ENCODE data around the gene LENEP. TPM values are rescaled to one million over a fixed set of nuclear protein-coding genes. Genes with fewer than 3 reads are reported as not detected.

LENEP gene
- total RNA-seq, 1 experiment from 2014 or later, result 0.50 TPM

- H3K4me3 ChIP-seq (ENCODE audit: low read depth, low read length), result no peak overlapping the region
- intact Hi-C loops (cut with micrococcal nuclease; ENCODE audit: unreplicated experiment), result no loop called here
- peaks cover 10% of the 10 kb centered on the region; the same call in 1 of the 2 replicates for H3K4me1 ChIP-seq
- H3K36me3 Mint-ChIP-seq (ENCODE audit: insufficient read depth, unreplicated experiment), result no peaks in the 10 kb centered on the region
- H3K4me3 Mint-ChIP-seq (ENCODE audit: unreplicated experiment), result no peak overlapping the region
- H3K27me3 Mint-ChIP-seq (ENCODE audit: insufficient read depth, unreplicated experiment), result no peaks in the 10 kb centered on the region
- BruUV-seq (replicated peaks), result no TSS peak
- ChIA-PET CTCF (interaction anchor here (1.0 to 2.8 kb wide), 8 partner anchors 9 to 48 kb away, joined by 4 to 24 read pairs (median 10); no protein-coding TSS in a partner anchor), POLR2A (no interaction called here)
- no peaks in the 10 kb centered on the region for H3K36me3 ChIP-seq (ENCODE audit: control insufficient read depth, insufficient read depth, low read length)
- H3K9me3 Mint-ChIP-seq (ENCODE audit: unreplicated experiment), result no peaks in the 10 kb centered on the region
- TF ChIP-seq CTCF (IDR thresholded peaks at IDR 0.05; ENCODE audit: insufficient read depth in 1 of 2, low read depth in 1 of 2, low read length in 1 of 2, severe bottlenecking in 1 of 2, unreplicated experiment in 1 of 2), result no peak
- no peak overlapping the region for H3K27ac Mint-ChIP-seq (ENCODE audit: unreplicated experiment)
- no peaks in the 10 kb centered on the region for H3K27me3 ChIP-seq (replicated peaks; ENCODE audit: control insufficient read depth, insufficient read depth, low read length)
- H3K9me3 ChIP-seq, result no peaks in the 10 kb centered on the region
- H3K4me1 Mint-ChIP-seq (ENCODE audit: low read depth, unreplicated experiment), result peaks cover 7% of the 10 kb centered on the region
- DNase-seq, result no peak
Measured at GRCh38 chr1:155043793-155044192, 50.4 kb downstream of the LENEP start.

Small RNA genes lying within 50 kb of the gene (microRNA-seq; reads per million reads assigned to microRNA genes)
- not detected for gene MIR4258

Other genes starting within 250 kb of the LENEP start
- 0.05 TPM in 1 of 2 replicates, not detected in the other for gene KCNN3, start 123.3 kb upstream of the LENEP start, total RNA-seq (2022)
- gene PMVK, start 56.9 kb upstream of the LENEP start, total RNA-seq (2022), result 25.1 and 25.2 TPM in 2 replicates
- 24.0 and 24.6 TPM in 2 replicates for gene PBXIP1, start 37.5 kb upstream of the LENEP start, total RNA-seq (2022)
- 34.1 and 34.9 TPM in 2 replicates for gene PYGO2, start 31.8 kb upstream of the LENEP start, total RNA-seq (2022)
- 58.0 and 59.6 TPM in 2 replicates for gene SHC1, start 22.8 kb upstream of the LENEP start, total RNA-seq (2022)
- 243 and 259 TPM in 2 replicates for gene CKS1B, start 18.9 kb upstream of the LENEP start, total RNA-seq (2022)
- gene FLAD1, start 10.2 kb upstream of the LENEP start, total RNA-seq (2022), result 51.3 and 61.5 TPM in 2 replicates
- gene ZBTB7B, start 9.2 kb downstream of the LENEP start, total RNA-seq (2022), result 42.9 and 46.8 TPM in 2 replicates
- gene DCST2, start 40.2 kb downstream of the LENEP start, total RNA-seq (2022), result 0.26 and 0.61 TPM in 2 replicates
- 0.32 TPM in 1 of 2 replicates, not detected in the other for gene DCST1, start 40.2 kb downstream of the LENEP start, total RNA-seq (2022)
- 44.0 and 48.2 TPM in 2 replicates for gene ADAM15, start 57.7 kb downstream of the LENEP start, total RNA-seq (2022)
- gene EFNA4, start 70.2 kb downstream of the LENEP start, total RNA-seq (2022), result 13.8 and 16.0 TPM in 2 replicates
- 3.4 and 3.5 TPM in 2 replicates for gene EFNA3, start 85.3 kb downstream of the LENEP start, total RNA-seq (2022)
- gene EFNA1, start 134.3 kb downstream of the LENEP start, total RNA-seq (2022), result 42.5 and 47.9 TPM in 2 replicates
- gene SLC50A1, start 142.3 kb downstream of the LENEP start, total RNA-seq (2022), result 38.4 and 43.6 TPM in 2 replicates
- gene DPM3, start 146.9 kb downstream of the LENEP start, total RNA-seq (2022), result 27.8 and 30.7 TPM in 2 replicates
- gene KRTCAP2, start 179.7 kb downstream of the LENEP start, total RNA-seq (2022), result 215 and 219 TPM in 2 replicates
- gene TRIM46, start 180.3 kb downstream of the LENEP start, total RNA-seq (2022), result 0.11 TPM in 1 of 2 replicates, not detected in the other
- gene THBS3, start 214.3 kb downstream of the LENEP start, total RNA-seq (2022), result 6.2 and 7.4 TPM in 2 replicates
- gene MTX1, start 215.1 kb downstream of the LENEP start, total RNA-seq (2022), result 64.9 and 65.3 TPM in 2 replicates

Data from Caco-2 (cell line).